Activated T-cell treated with anti-CD3 and anti-CD28 coated beads, Interleukin-2, amount 50 U/mL, for 48 hours (primary cell): ENCODE results near the gene CACNA1C.

Experiments
- DNase-seq, 2 experiments: peaks; one replicate each; pipeline ENCODE4 v3.0.0-alpha.2; 2020

The CACNA1C gene

GRCh38 chr12:2439332-2440100 is 386.7 kb downstream of the CACNA1C start:
- no peak for DNase-seq

GRCh38 chr12:2443776-2444175 is 391.0 kb downstream of the CACNA1C start:
- no peak for DNase-seq

GRCh38 chr12:2445968-2446367 is 393.2 kb downstream of the CACNA1C start:
- DNase-seq, result no peak

DNA sequence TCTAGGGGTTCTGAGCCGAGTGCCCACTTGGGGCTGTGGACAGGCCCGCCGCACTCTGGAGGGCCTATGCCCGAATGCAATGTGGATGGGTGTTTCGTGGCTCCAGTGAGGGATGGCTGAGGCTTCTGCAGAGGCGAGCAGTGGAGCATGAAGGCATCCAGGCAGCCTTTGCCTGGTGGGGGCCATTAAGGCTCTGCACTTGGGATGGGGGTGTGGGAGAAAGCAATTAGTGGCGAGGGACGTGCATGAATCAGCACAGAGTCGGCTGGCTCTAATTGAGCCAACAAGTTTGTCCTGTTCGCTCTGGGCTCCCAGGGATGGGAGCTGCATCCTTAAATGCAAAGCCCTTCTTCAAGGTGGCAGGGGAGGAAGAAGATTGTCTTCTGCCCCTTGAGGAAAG is 395.1 kb downstream of the CACNA1C start:
- no peak for DNase-seq

GRCh38 chr12:2449586-2449985 is 396.8 kb downstream of the CACNA1C start:
- DNase-seq, result no peak

DNA sequence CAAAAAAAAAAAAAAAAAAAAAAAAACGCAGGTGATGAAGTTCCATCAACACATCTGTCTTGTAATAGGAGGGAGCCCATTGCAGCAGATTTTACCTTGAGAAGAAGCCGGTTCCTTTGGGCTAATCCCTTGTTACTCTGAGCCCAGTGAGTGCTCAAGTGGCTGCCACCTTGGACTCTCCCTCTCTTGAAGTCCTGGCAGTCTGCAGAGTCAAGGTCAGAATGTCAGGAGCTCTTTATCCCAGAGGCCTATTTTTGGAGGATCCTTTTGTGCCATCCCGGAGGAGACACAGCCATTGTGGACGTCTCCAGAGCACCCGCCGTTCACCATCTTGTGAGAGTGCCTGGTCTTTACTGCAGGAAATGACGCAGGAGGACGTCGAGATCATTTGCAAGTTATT is 397.8 kb downstream of the CACNA1C start:
- no peak for DNase-seq

DNA sequence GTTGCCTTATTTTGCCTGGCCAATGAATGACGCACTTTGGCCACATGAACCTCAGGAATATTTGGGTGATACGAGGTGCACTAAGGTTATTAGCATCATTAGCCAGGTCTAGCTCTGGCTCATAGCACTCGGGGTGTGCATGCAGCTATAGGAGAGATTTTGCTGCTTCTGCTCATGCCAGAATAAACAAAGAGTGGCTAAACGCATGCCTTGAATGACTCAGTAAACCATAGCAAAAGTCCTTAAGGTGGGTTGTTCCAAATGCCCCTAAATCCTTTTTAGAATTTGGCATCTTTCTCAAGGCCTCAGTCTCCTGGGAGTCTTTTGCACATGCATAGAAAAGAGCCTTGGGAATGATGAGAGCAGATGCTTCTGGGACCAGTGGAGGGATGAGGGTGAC is 398.2 kb downstream of the CACNA1C start:
- DNase-seq, result no peak

DNA sequence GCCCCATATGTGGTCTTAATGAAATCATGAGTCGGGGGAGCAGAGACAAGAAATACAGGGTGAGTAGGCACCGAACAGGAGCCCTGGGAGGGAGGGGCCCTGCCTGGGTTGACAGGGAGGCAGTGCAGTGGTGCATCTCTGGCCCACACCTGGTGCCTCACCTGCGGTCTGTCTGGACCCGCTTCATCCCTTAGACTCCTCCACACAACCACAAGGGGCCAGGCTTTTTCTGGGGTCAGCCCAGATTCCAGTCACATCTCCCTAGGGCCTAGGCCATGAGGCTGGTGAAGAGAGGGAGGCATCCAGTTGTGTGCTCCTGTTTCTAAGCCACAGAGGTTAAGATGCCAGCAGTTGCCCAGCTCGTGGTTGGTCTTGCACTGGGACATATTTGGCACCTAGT is 398.7 kb downstream of the CACNA1C start:
- no peak for DNase-seq

DNA sequence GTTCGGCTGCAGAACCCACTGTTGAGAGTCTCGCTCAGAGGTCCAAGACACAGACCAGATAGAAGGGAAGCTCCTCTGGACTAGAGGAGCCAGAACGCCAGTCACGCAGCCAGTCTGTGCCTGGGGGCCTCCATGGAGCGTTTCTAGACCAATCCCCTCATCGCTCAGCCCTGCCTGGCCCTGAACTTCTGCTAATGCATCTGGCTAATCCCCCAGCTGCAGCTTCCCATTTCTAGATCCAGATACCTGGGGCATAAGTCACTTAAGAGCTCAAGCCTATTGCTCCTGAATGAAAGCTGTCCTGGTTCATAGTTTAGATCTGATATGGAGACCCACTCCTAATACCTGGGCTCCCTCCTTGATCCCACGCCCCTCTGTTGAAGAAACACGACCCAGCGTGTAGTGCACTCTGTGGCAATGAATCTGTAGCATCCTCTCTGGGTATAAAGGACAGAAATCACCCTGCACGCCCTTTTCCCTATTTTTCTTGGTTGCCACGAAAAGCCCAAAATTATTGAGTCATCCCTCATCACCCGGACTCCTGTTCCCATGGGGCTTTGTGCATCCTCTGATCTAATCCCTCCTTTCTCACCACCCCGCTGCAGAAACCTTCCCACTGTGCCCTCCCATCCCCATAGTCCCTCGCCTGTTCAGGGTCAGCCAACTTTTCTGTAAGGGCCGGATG is 400.4 kb downstream of the CACNA1C start:
- no peak for DNase-seq

DNA sequence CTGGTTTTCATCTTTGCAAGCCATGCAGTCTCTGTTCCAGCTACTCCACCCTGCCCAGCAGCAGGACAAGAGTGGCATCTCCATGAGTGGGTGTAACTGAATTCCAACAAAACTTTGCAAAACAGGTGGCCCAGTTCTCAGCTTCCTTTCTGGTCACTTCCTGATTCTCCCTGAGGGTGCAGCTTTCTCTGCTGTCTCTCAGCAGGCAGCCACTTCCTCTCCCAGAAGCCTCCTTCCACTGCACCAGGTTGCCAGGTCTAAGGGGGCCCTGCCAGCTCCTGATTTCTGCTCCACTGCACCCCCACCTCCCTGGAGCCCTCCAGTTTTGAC is 400.9 kb downstream of the CACNA1C start:
- no peak for DNase-seq

GRCh38 chr12:2454601-2455177 is 401.9 kb downstream of the CACNA1C start:
- DNase-seq, result no peak

DNA sequence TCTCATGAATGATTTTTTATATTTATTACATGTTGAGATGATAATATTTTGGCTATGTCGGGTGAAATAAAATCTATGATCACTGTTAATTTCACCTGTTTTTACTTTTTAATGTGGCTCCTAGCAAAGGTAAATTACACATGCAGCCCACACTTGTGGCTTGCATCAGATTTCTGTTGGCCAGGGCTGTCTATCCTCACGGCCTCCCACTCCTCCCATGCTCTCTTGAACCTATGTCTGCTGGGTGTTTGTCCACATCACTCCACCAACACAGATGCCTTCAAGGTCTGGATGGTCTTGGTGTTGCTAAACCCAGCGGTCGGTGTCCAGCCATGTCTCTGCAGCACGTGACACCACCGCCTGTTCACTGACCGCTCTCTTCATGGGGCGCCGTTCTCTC is 402.6 kb downstream of the CACNA1C start:
- DNase-seq, result no peak

- DNase-seq, result no peak
These were observed 403.5 kb downstream of the CACNA1C start for GRCh38 chr12:2456122-2456812.

- DNase-seq, result no peak
These were observed 404.0 kb downstream of the CACNA1C start for GRCh38 chr12:2456813-2457186.

DNA sequence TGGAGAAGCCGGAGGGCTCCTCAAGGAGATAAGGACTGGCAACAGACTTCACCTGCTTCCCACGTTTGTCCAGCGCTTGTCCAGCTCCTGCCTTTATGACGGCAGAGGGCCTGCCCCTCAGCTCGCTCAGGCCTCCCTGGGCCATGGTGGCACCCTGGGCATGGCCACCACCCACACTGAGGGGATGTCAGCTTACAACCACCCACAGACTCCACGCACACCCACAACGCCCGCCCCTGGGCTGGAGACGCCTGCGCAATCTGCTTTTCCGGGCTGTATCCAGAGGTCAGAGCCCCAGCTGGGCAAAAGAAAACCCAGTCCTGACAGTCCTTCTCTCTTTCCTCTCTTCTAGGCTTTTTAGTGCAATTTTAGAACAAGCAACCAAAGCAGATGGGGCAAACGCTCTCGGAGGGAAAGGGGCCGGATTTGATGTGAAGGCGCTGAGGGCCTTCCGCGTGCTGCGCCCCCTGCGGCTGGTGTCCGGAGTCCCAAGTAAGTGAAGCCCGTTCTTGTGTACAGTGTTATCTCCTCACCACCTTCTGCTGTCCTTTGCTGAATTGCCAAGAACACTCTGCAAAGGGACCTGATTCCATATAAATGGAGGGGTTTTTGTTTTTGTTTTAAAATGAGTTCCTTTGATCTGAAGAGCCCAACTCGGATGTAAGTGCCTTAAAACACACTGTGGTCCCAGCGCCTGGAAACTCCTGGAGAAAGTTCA is 404.6 kb downstream of the CACNA1C start:
- DNase-seq, result no peak

DNA sequence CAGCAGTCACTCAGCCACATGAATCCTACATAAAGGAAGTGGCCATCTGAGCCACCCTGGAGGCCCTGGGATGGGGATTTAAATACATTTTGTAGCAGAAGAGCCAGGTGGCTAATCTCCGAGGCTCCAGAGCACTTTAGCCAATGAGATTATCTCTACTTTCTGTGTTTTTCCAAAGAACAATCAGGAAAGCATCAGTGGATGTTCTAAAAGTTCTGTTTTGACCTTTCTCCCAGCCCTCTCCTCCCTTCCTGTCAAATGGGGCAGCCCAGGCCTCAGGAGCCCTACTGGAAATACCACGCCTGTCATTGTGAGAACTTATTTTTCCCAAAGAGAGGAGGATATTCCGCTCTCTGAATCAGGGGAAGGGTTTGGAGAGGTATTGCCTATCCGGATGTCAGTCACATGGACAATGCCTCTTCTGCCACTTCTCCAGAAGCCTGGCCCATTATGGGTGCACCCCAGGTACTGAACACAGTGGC is 405.2 kb downstream of the CACNA1C start:
- no peak for DNase-seq

DNA sequence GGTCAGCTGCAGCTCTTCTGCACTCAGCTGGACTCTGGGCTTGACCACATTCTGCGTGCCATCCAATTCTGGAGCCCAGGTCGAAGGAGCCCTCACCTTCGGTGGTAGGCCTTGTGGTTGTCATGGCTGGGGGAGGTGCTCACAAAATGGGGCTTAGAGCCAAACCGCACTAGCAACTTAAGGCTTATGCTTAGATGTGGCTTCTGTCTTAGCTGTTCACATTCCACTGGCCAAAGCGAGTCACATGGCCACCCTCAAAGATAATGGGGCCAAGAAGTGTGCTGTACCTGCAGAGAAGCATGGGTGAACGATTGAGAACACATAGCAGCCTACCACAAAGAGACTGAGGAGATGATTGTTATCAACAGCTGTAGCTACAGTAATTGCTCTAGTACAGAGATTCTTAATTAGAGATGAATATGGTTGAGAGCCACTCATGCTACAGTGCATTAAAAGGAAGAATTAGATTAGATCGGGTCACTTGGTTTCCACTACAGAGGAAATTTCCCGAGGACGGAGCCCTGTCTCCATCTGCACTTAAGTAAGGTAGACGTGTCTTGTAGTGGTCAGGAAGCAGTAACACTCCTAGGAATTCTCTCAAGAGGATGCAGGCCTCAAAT is 407.4 kb downstream of the CACNA1C start:
- DNase-seq, result no peak

DNA sequence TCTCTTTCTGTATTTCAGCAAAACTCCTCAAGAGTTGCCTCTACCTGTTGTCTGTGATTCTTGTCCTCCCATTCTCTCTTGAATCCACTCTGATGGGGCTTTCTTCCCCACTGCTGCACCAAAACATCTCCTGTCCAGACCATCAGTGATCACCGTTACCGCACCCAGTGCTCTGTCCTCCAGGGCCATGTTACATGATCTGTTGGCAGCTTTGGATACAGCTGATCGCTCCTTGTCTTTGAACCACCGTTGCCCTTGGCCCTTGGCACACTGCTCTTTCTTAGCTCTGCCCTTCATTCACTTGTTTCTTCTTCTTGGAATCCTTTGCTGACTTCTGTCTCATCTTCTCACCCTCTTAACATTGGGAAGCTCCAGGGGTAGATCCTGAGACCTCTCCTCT is 408.3 kb downstream of the CACNA1C start:
- no peak for DNase-seq

- DNase-seq, result no peak
These were observed 408.9 kb downstream of the CACNA1C start for GRCh38 chr12:2461645-2462044.

DNA sequence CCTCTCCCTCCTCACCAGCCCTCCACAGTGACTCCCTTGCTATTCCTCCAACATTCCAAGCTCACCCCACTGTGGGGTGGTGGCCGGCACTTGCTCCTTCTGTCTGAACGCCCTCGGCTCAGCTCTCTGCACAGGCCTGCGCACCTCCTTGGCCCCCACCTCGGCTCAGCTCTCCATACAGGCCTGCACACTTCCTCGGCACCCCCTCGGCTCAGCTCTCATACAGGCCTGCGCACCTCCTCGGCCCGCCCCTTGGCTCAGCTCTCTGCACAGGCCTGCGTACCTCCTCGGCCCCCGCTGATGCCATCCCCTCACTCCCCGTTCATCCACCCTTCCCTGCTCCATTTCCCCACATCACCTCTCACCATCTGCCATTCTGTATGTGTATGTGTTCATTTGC is 409.3 kb downstream of the CACNA1C start:
- no peak for DNase-seq

- no peak for DNase-seq
These were observed 410.9 kb downstream of the CACNA1C start for GRCh38 chr12:2463719-2464118.

- DNase-seq, result no peak
These were observed 412.9 kb downstream of the CACNA1C start for GRCh38 chr12:2465681-2466080.

DNA sequence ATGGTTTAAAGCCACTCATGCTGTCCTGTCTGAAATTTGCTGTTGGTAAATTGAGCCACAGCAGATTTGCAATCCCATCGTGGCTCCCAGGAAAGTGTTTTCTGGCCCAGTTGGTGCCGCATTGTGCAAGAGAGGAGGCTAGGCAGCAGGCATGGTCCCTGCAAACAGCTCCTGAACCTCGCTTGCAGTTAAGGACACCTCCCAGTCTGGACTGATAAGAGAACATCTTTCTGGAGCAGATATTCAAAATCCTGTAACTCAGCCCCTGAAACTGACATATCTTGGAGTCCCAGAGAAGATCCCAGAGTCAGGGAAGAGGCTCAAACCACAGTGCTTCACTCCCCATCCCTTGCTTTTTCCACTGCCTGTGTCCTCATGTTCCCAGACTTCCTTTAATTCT is 413.4 kb downstream of the CACNA1C start:
- DNase-seq, result no peak
